GM18909 (cell line): Measurements from ENCODE around the gene GATD1.
"Not testable (repeated sequence)": the region's sequence is repeated elsewhere in the genome, so short reads cannot be mapped to it uniquely, and the experiment has no call there.

Experiments
- ATAC-seq: cut with Tn5 transposase; IDR thresholded peaks from one replicate; pipeline ENCODE4 v1.9.1; 2021; ENCODE audit warnings: mild to moderate bottlenecking; ENCODE audit not compliant: unreplicated experiment, poor library complexity

The GATD1 gene

DNA sequence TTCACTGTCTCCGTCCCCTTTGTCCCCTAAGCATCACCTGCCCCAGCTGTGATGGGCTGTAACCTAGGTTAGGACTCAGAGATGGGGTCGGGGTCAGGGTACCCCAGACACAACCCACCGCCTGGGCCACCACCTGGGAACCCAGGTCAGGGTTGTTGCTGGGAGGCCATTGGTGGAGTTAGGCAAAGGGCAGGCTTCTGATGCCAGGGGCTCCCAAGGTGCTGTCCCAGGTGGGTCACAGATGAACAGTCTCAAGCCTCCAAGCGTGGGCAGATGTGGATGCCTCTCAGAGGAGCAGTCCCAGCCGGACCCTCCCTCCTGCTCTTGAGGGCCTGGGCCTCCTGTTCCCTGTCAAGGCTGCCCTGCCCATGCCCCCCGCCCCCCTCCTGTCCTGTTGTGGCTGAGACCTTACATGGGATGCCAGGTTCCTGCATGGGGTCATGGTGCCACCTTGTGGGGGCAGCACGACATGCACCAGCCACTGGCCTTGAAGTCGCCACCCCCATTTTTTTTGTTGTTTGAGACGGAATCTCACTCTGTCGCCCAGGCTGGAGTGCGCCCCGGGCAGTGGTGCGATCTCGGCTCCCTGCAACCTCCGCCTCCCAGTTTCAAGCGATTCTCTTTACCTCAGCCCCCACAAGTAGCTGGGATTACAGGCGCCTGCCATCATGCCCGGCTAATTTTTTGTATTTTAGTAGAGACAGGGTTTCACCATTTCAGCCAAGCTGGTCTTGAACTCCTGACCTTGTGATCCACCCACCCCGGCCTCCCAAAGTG is 12.1 kb downstream of the GATD1 start:
- ATAC-seq = no peak

GRCh38 chr11:764322-765024 is 12.8 kb downstream of the GATD1 start:
- ATAC-seq = no peak

GRCh38 chr11:763549-764321 is 13.6 kb downstream of the GATD1 start:
- ATAC-seq = no peak

GRCh38 chr11:763073-763463 is 14.2 kb downstream of the GATD1 start:
- ATAC-seq = no peak

DNA sequence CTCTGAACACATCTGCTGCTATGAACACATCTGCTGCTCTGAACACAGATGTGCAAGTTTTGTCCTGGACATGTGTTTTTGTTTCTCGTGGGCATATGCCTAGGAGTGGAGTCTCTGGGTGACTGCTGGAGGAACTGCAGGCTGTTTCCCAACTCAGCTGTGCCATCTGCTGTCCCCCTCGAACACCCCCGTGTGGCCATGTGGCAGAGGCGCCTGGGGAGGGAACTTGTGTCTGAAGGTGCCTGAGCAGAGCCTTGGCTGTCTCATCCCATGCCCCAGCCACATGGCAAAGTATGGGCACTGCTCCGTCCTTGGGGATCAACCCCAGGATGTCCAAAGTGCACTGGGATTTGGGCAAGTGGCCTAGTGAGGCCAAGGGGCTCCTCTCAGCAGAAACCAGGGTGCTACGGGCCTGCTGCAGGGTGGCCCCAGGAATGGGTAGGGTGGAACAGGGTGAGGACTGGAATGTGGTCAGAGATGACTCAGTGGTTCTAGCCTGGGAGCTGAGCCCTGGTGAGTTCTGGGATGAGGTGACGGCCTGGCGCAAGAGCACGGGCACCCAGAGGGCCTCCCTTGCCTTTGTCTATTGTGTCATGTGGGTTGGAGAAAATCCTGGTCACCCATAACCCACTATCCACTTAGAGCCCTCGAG is 14.7 kb downstream of the GATD1 start:
- ATAC-seq = no peak

GRCh38 chr11:761526-762108 is 15.7 kb downstream of the GATD1 start:
- no peak for ATAC-seq

GRCh38 chr11:760236-760635 is 17.1 kb downstream of the GATD1 start:
- ATAC-seq = no peak

DNA sequence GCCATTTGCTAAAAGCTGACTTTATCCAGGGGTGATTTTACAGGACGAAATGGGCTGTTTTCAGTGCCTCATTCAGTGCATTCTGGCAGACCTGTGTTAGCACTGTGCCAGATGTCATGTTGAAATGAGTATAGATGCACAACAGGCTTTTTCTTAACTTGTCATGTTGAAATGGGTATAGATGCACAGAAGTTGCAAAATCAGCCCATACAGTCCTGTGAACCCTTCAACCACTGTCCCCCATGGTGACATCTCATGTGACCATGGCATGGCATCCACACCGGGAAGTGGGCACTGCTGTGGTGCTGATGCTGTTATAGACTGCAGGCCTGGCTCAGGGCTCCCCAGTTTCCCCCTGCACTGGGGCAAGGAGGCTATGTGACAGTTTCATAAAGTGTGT is 27.6 kb downstream of the GATD1 start:
- no peak for ATAC-seq

- peak; percentile 11 for ATAC-seq
Measured at GRCh38 chr11:748007-748359, 29.3 kb downstream of the GATD1 start.

DNA sequence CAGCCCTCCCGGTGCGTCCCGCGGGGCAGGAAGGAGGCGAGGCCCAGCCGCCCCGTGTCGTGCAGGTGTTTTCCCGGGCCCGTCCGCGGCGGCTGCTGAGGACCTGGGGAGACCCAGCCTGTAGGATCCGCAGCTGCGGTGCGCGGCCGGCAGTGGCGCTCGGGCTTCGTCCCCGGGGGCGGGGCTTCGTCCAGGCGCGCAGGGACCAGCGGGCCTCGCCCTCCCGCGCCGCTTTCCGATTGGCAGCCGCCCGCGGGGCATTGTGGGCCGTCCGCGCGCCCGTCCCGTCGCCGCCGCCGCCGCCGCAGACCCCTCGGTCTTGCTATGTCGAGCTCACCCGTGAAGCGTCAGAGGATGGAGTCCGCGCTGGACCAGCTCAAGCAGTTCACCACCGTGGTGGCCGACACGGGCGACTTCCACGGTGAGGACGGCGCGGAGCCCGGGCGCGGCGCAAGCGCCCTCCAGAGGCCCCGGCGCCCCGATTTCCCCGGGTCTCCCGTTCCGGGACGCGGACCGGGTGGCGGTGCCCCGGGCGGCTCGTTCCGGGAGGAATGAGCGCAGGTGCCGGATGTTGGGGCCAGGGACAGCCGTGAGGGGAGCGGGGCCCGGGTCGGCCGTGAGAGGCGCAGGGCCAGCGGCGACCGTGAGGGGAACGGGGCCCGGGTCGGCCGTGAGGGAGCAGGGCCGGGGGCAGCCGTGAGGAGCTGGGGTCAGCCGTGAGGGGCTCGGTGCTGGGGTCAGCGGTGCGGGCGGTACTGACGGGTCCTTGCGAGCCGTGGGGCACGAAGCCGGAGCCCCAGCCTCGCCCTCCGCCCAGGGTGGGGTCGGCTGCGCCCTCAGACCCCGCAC is 29.9 kb downstream of the GATD1 start, which contains the start of gene TALDO1:
TSS of gene TALDO1 (plus strand) at position 307 of the 849 bp plus-strand sequence. CDS start at position 325, 18 bp downstream.
- peak; percentile 92 for ATAC-seq

DNA sequence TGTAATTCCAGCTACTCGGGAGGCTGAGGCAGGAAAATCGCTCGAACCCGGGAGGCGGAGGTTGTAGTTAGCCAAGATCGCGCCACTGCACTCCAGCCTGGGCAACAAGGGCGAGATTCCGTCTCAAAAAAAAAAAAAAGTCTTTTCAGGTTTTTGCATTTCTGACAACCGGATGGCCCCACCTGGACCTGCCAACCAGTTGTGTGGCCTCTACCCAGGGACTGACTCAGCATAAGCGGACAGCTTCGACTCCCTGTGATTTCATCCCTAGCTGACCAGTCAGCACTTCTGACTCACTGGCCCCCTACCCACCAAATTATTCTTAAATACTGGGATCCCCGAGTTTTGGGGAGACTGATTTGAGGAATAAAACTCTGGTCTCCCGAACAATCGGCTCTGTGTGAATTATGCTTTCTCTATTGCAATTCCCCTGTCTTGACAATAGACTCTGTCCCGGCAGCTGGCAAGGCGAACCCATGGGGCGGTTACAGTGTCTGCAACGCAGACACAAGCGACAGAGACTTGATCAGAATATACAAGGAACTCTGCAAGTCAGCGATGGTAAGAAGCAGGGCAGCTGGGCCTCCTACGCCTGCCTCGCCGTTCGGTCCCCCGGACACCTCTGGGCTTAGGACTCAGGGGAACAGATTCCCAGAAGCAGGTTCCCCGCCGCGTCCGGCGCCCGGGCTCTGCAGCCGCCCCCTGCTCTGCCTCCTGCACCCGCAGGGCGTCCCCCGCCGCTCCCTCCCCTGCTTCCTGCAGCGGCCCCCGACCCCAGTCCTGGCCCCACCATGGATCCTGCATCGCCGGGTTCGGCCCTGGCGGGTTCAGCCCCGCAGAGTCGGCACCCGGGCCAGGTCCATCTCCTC is 30.8 kb downstream of the GATD1 start:
- no peak for ATAC-seq

- ATAC-seq = no peak
Measured at GRCh38 chr11:745428-745827, 31.9 kb downstream of the GATD1 start.

DNA sequence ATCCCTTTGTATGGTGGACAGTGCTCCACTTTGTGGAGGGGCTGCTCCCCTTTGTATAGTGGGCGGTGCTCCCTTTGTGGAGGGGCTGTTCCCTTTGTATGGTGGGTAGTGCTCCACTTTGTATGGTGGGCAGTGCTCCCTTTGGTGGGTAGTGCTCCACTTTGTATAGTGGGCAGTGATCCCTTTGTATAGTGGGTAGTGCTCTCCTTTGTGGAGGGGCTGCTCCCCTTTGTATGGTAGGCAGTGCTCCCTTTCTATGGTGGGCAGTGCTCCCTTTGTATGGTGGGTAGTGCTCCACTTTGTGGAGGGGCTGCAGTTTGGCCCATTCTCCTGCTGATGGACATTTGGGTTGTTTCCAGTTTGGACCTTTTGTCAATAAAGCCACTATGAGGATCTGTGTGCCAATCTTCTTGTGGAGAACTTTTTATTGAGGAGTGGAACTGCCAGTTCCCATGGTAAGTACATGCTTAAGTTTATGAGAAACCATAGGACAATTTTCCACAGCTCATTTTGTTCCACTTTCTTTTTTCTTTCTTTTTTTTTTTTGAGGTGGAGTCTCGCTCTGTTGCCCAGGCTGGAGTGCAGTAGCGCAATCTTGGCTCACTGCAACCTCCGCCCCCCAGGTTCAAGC is 34.6 kb downstream of the GATD1 start:
- ATAC-seq = no peak

GRCh38 chr11:742156-742546 is 35.1 kb downstream of the GATD1 start:
- ATAC-seq = no peak

- ATAC-seq = not testable (repeated sequence)
Measured at GRCh38 chr11:737899-738298, 39.4 kb downstream of the GATD1 start.

- no peak for ATAC-seq
Measured at GRCh38 chr11:737366-737765, 39.9 kb downstream of the GATD1 start.

DNA sequence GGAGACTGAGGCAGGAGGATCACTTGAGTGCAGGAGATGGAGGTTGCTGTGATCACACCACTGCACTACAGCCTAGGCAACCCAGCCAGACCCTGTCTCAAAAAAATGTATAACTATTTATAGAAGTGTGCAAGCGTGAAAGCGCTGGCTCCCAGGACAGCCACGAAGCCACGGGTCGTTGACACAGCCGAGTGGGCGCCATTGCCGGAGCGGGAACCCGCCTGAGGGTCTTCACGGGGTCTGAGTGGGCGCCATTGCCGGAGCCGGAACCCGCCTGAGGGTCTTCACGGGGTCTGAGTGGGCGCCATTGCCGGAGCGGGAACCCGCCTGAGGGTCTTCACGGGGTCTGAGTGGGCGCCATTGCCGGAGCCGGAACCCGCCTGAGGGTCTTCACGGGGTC is 42.7 kb downstream of the GATD1 start:
- not testable (repeated sequence) for ATAC-seq

- no peak for ATAC-seq
Measured at GRCh38 chr11:733072-733471, 44.2 kb downstream of the GATD1 start.
